ENCODE data around the gene TP53INP2.
A peak's percentile ranks its signal among the peaks of the same experiment; 100 is the strongest.
"Not testable (repeated sequence)": the region's sequence is repeated elsewhere in the genome, so short reads cannot be mapped to it uniquely, and the experiment has no call there.

Gene TP53INP2

GRCh38 chr20:34712525-34713192 lies 8.5 kb downstream of the TP53INP2 start:
- POLR2A ChIA-PET: interaction anchor here (0.6 kb wide), 1 partner anchor 31 kb away, joined by 6 read pairs; no protein-coding TSS in a partner anchor
- H3K27ac ChIP-seq (ENCODE audit: insufficient read depth in 1 of 2, low read depth in 1 of 2, low read length in 2 of 2, poor library complexity in 1 of 2, severe bottlenecking in 2 of 2): no peak overlapping the region
- H3K36me3 ChIP-seq (ENCODE audit: control insufficient read depth in 4 of 4, insufficient read depth in 4 of 4, low read length in 3 of 4): peaks cover 3 to 23% (median 8%) of the 10 kb centered on the region in 4 experiments
- WGBS (ENCODE audit: insufficient coverage): 90% methylated on average over 3 of the region's 5 CpGs
- H3K4me3 ChIP-seq (ENCODE audit: control insufficient read depth in 1 of 7, extremely low read depth in 1 of 7, insufficient read depth in 4 of 7, low read depth in 2 of 7, low read length in 6 of 7): no peak overlapping the region
- CTCF ChIA-PET: interaction anchor here (0.9 to 1.9 kb wide), 3 partner anchors 12 to 1573 kb away, joined by 3 to 10 read pairs (median 5); no protein-coding TSS in a partner anchor
- no peaks in the 10 kb centered on the region for H3K9me3 ChIP-seq (ENCODE audit: control extremely low read depth in 1 of 5, control insufficient read depth in 4 of 5, insufficient read depth in 2 of 5, low read depth in 1 of 5, low read length in 4 of 5)
- DNase-seq: no peak
- peaks cover 0 to 5% (median 0%) of the 10 kb centered on the region in 5 experiments for H3K27me3 ChIP-seq (replicated peaks in 2 of 5; ENCODE audit: control insufficient read depth in 4 of 5, insufficient read depth in 5 of 5, low read length in 4 of 5)
- peaks cover 0 to 23% (median 18%) of the 10 kb centered on the region in 4 experiments for H3K4me1 ChIP-seq (ENCODE audit: control extremely low read depth in 1 of 4, control insufficient read depth in 4 of 4, insufficient read depth in 4 of 4, low read length in 3 of 4)

DNA sequence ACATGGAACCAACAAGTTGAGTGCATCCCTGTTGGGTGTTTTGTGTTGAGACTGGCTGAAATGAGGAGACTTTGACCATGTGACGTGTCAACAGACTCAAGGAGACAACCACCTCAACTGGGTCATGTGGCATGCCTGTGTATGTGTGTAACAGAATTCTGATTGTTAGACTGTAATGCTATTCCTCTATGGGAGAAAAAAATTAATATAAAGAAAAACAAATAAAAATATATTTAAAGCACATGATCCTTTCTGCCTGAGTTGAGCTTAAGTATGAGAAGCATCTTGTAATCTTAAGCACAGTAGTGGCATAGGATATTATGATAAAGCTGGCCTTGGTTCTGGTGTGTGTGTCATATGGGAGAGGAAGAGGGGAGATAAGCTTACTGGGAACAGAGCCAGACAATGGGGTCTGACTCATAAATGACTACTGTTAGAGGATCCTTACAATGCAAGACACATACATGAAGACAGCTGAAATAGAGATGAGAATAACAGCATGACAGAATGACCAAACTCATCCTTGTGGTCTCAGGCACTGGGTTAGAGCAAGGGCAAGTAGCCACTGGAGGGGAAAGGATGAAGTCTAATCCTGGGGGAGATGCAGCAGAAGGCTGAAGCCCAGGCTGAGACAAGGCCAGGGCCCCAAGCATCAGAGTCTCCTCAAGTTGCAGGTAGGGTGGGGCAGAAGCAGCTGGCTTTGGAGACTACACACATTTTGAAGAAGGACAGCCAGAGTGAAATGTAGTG lies 9.2 kb downstream of the TP53INP2 start:
- Histone ChIP-seq H3K27ac (ENCODE audit: insufficient read depth in 1 of 2, low read depth in 1 of 2, low read length in 2 of 2, poor library complexity in 1 of 2, severe bottlenecking in 2 of 2) (no peak overlapping the region), H3K4me1 (ENCODE audit: control extremely low read depth in 1 of 4, control insufficient read depth in 4 of 4, insufficient read depth in 4 of 4, low read length in 3 of 4) (peaks cover 0 to 23% (median 17%) of the 10 kb centered on the region in 4 experiments), H3K9me3 (ENCODE audit: control extremely low read depth in 1 of 5, control insufficient read depth in 4 of 5, insufficient read depth in 2 of 5, low read depth in 1 of 5, low read length in 4 of 5) (no peaks in the 10 kb centered on the region), H3K36me3 (ENCODE audit: control insufficient read depth in 4 of 4, insufficient read depth in 4 of 4, low read length in 3 of 4) (peaks cover 3 to 27% (median 10%) of the 10 kb centered on the region in 4 experiments), H3K4me3 (ENCODE audit: control insufficient read depth in 1 of 7, extremely low read depth in 1 of 7, insufficient read depth in 4 of 7, low read depth in 2 of 7, low read length in 6 of 7) (no peak overlapping the region), H3K27me3 (replicated peaks in 2 of 5; ENCODE audit: control insufficient read depth in 4 of 5, insufficient read depth in 5 of 5, low read length in 4 of 5) (peaks cover 0 to 5% (median 0%) of the 10 kb centered on the region in 5 experiments)
- CTCF ChIA-PET: interaction anchor here (0.5 to 1.9 kb wide), 4 partner anchors 12 to 773 kb away, joined by 3 to 10 read pairs (median 4); no protein-coding TSS in a partner anchor
- peak; percentile 84 to 92 (median 90) for DNase-seq
- whole genome bisulfite sequencing (ENCODE audit: insufficient coverage): no CpG with 5 or more reads among the region's 1 CpG
- POLR2A ChIA-PET: interaction anchor here (0.6 kb wide), 2 partner anchors 31 to 311 kb away, joined by 6 read pairs; no protein-coding TSS in a partner anchor

DNA sequence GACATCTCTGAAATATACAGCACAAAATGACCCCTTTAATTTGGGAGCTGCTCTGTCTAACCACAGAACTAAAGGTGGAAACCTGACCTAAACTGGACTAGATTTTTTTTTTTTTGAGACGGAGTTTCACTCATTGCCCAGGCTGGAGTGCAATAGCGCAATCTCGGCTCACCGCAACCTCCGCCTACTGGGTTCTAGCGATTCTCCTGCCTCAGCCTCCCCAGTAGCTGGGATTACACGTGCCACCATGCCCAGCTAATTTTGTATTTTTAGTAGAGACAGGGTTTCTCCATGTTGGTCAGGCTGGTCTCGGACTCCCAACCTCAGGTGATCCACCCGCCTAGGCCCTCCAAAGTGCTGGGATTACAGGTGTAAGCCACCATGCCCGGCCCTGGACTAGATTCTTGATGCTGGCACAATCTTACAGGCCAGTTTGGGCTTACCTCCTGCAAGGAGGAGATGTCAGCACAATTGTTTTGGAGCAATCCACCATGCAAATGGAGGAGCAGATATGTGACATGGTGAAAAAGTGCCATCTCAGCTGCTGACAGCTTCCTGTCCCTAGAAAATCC lies 9.9 kb downstream of the TP53INP2 start:
- H3K9me3 ChIP-seq (ENCODE audit: control extremely low read depth in 1 of 5, control insufficient read depth in 4 of 5, insufficient read depth in 2 of 5, low read depth in 1 of 5, low read length in 4 of 5); H3K27ac ChIP-seq (ENCODE audit: insufficient read depth in 1 of 2, low read depth in 1 of 2, low read length in 2 of 2, poor library complexity in 1 of 2, severe bottlenecking in 2 of 2); H3K4me3 ChIP-seq (ENCODE audit: control insufficient read depth in 1 of 7, extremely low read depth in 1 of 7, insufficient read depth in 4 of 7, low read depth in 2 of 7, low read length in 6 of 7); H3K27me3 ChIP-seq (replicated peaks in 2 of 5; ENCODE audit: control insufficient read depth in 4 of 5, insufficient read depth in 5 of 5, low read length in 4 of 5); DNase-seq: not testable (repeated sequence)
- H3K36me3 ChIP-seq (ENCODE audit: control insufficient read depth in 4 of 4, insufficient read depth in 4 of 4, low read length in 3 of 4): peaks cover 3 to 29% (median 10%) of the 10 kb centered on the region in 4 experiments
- ChIA-PET POLR2A (interaction anchor here (0.6 to 1.0 kb wide), 2 partner anchors 9 to 311 kb away, joined by 4 to 6 read pairs; partner anchors contain the start of gene TP53INP2), CTCF (interaction anchor here (0.5 to 1.9 kb wide), 8 partner anchors 8 to 772 kb away, joined by 3 to 10 read pairs (median 3); no protein-coding TSS in a partner anchor)
- WGBS (ENCODE audit: insufficient coverage): 97% methylated on average over 5 of the region's 10 CpGs
- H3K4me1 ChIP-seq (ENCODE audit: control extremely low read depth in 1 of 4, control insufficient read depth in 4 of 4, insufficient read depth in 4 of 4, low read length in 3 of 4): peaks cover 0 to 19% (median 14%) of the 10 kb centered on the region in 4 experiments

DNA sequence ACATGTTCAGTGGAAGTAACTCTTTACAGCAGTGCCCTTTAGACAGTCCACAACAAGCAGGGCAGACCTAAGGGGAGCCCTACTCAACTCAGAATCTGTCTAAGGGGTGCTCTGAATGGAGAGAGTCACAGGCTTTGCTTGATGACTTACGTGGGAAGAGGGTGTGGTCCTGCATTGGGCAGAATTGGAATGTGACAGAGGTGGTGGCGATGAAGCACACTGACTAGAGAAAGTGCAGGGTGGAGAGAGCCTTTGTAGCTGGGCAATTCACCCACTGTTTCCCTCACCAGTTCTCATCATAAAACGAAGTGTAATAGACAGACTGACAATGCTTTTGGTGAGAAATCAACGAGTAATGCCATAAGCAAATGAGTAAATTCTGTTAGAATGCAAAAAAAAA lies 11.2 kb downstream of the TP53INP2 start:
- ChIA-PET POLR2A (no interaction called here), CTCF (interaction anchor here (1.3 to 1.4 kb wide), 2 partner anchors 10 to 13 kb away, joined by 3 read pairs; no protein-coding TSS in a partner anchor)
- Histone ChIP-seq H3K36me3 (ENCODE audit: control insufficient read depth in 4 of 4, insufficient read depth in 4 of 4, low read length in 3 of 4) (peaks cover 5 to 32% (median 14%) of the 10 kb centered on the region in 4 experiments), H3K27me3 (replicated peaks in 2 of 5; ENCODE audit: control insufficient read depth in 4 of 5, insufficient read depth in 5 of 5, low read length in 4 of 5) (peaks cover 0 to 5% (median 0%) of the 10 kb centered on the region in 5 experiments), H3K9me3 (ENCODE audit: control extremely low read depth in 1 of 5, control insufficient read depth in 4 of 5, insufficient read depth in 2 of 5, low read depth in 1 of 5, low read length in 4 of 5) (no peaks in the 10 kb centered on the region), H3K4me1 (ENCODE audit: control extremely low read depth in 1 of 4, control insufficient read depth in 4 of 4, insufficient read depth in 4 of 4, low read length in 3 of 4) (peaks cover 0 to 8% (median 6%) of the 10 kb centered on the region in 4 experiments), H3K27ac (ENCODE audit: insufficient read depth in 1 of 2, low read depth in 1 of 2, low read length in 2 of 2, poor library complexity in 1 of 2, severe bottlenecking in 2 of 2) (no peak overlapping the region), H3K4me3 (ENCODE audit: control insufficient read depth in 1 of 7, extremely low read depth in 1 of 7, insufficient read depth in 4 of 7, low read depth in 2 of 7, low read length in 6 of 7) (no peak overlapping the region)
- 96% methylated on average over 4 of the region's 4 CpGs for WGBS (ENCODE audit: insufficient coverage)
- DNase-seq: no peak

- Histone ChIP-seq H3K4me3 (ENCODE audit: control insufficient read depth in 1 of 7, extremely low read depth in 1 of 7, insufficient read depth in 4 of 7, low read depth in 2 of 7, low read length in 6 of 7) (no peak overlapping the region), H3K27ac (ENCODE audit: insufficient read depth in 1 of 2, low read depth in 1 of 2, low read length in 2 of 2, poor library complexity in 1 of 2, severe bottlenecking in 2 of 2) (no peak overlapping the region), H3K36me3 (ENCODE audit: control insufficient read depth in 4 of 4, insufficient read depth in 4 of 4, low read length in 3 of 4) (peaks cover 5 to 32% (median 14%) of the 10 kb centered on the region in 4 experiments), H3K9me3 (ENCODE audit: control extremely low read depth in 1 of 5, control insufficient read depth in 4 of 5, insufficient read depth in 2 of 5, low read depth in 1 of 5, low read length in 4 of 5) (no peaks in the 10 kb centered on the region), H3K4me1 (ENCODE audit: control extremely low read depth in 1 of 4, control insufficient read depth in 4 of 4, insufficient read depth in 4 of 4, low read length in 3 of 4) (peaks cover 0 to 4% (median 0%) of the 10 kb centered on the region in 4 experiments), H3K27me3 (replicated peaks in 2 of 5; ENCODE audit: control insufficient read depth in 4 of 5, insufficient read depth in 5 of 5, low read length in 4 of 5) (no peaks in the 10 kb centered on the region)
- 90% methylated on average over 2 of the region's 2 CpGs for WGBS (ENCODE audit: insufficient coverage)
- CTCF ChIA-PET: interaction anchor here (1.0 to 1.3 kb wide), 3 partner anchors 9 to 194 kb away, joined by 3 to 4 read pairs (median 3); no protein-coding TSS in a partner anchor
- no peak for DNase-seq
- POLR2A ChIA-PET: interaction anchor here (0.6 kb wide), 1 partner anchor 602 kb away, joined by 4 read pairs; no protein-coding TSS in a partner anchor
Observed at GRCh38 chr20:34716921-34717229, 12.7 kb downstream of the TP53INP2 start.

- ChIA-PET POLR2A (interaction anchor here (0.6 kb wide), 1 partner anchor 602 kb away, joined by 4 read pairs; no protein-coding TSS in a partner anchor), CTCF (interaction anchor here (1.1 to 1.3 kb wide), 2 partner anchors 8 to 195 kb away, joined by 3 to 4 read pairs; no protein-coding TSS in a partner anchor)
- Histone ChIP-seq H3K27me3 (replicated peaks in 2 of 5; ENCODE audit: control insufficient read depth in 4 of 5, insufficient read depth in 5 of 5, low read length in 4 of 5) (no peaks in the 10 kb centered on the region), H3K36me3 (ENCODE audit: control insufficient read depth in 4 of 4, insufficient read depth in 4 of 4, low read length in 3 of 4) (peaks cover 5 to 32% (median 14%) of the 10 kb centered on the region in 4 experiments), H3K9me3 (ENCODE audit: control extremely low read depth in 1 of 5, control insufficient read depth in 4 of 5, insufficient read depth in 2 of 5, low read depth in 1 of 5, low read length in 4 of 5) (no peaks in the 10 kb centered on the region), H3K4me3 (ENCODE audit: control insufficient read depth in 1 of 7, extremely low read depth in 1 of 7, insufficient read depth in 4 of 7, low read depth in 2 of 7, low read length in 6 of 7) (no peak overlapping the region), H3K27ac (ENCODE audit: insufficient read depth in 1 of 2, low read depth in 1 of 2, low read length in 2 of 2, poor library complexity in 1 of 2, severe bottlenecking in 2 of 2) (no peak overlapping the region), H3K4me1 (ENCODE audit: control extremely low read depth in 1 of 4, control insufficient read depth in 4 of 4, insufficient read depth in 4 of 4, low read length in 3 of 4) (peaks cover 0 to 4% (median 0%) of the 10 kb centered on the region in 4 experiments)
- DNase-seq: no peak
- WGBS (ENCODE audit: insufficient coverage): 89% methylated on average over 5 of the region's 9 CpGs
Observed at GRCh38 chr20:34717230-34718095, 13.3 kb downstream of the TP53INP2 start.

Measured in common myeloid progenitor, CD34-positive (primary cell).